ENCODE data around the gene MAPKAP1. TPM values are rescaled to one million over a fixed set of nuclear protein-coding genes. Genes with fewer than 3 reads are reported as not detected.

MAPKAP1 gene
- total RNA-seq, 1 donor from 2014 or later: 96.2 TPM

DNA sequence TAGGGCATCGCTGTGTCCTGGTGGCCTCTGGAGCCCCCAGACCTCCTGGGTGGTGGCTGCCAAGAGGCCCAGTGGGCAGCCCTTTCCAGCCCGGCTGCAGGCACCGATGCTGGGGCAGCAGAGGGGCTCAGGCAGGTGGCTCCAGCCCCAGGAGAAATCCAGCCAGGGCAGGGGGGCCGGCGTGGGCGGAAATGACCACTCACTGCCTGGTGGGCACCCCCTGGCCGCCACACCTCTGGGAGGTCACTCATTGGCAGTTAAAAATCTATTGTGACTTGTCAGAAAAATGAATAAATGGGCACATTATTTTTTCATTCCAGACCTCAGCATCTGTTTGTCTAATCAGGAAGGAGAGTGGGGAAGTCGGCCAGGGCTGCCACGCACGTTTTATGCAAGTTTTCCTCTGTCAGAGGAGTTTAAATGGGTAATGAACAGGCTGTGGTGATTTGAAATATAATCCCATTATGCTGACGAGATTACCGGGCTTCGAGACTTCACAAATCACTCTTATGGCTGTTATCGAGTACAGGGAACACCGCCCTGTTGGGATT lies 273.5 kb downstream of the MAPKAP1 start:
- peak; percentile 60 for DNase-seq (ENCODE audit: low spot score)
- intact Hi-C loops (cut with DNase I): no loop called here

DNA sequence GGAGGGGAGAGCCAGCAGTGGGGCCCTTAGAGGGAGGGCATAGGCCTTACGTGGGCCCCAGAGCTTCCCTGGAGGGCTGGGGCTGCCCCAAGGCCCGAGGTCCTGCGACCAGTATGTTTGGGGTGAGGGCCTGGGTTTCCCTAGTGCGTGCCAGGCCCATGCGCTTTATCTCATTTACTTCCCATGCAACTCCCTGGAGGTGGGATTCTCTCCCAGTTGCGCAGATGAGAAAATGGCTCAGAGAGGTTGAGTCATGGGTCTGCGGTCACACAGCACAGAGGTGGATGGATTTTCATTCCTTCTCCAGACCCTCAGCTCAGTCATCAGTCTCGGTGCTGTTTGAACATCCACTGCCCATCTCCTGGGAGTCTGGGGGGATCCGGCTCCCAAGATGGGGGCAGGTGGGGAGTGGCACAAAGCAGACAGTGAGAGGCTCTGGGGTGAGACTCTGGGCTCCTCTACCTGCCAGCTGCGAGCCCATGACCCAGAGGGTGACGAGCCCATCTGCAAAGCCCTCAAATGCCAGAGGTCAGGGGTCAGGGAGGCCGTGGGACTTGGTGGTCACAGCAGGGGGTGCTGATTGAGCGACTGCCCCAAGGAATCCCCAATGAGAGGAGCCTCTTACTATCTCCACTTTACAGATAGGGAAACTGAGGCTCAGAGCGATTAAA lies 274.2 kb downstream of the MAPKAP1 start:
- intact Hi-C loops (cut with DNase I): no loop called here
- DNase-seq (ENCODE audit: low spot score): peak; percentile 53

DNA sequence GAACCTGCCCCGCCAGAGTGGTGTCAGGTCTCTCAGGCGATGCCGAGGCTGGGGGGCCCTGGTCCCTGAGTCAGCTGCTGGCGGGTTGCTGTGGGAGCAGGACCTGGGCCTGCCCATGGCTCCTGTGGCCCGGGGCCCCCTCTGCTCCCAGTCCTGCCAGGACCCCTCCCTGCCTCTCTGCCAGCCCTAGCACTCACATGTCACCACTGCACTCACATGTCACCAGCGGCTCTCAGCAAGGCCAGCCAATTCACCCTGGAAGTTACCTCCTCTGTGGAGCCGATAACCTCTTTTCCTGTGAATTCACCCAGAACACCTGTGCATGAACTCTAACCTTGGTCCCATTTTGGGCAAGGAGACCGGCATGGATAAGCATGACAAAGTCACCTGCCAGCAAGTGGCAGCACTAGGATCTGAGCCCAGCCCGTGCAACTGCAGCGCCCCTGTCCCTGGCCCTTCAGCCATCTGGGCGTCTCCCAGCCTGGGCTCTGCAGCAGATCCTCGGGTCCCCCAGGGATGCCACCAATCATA lies 275.2 kb downstream of the MAPKAP1 start:
- DNase-seq (ENCODE audit: low spot score): peak; percentile 55
- intact Hi-C loops (cut with DNase I): no loop called here

DNA sequence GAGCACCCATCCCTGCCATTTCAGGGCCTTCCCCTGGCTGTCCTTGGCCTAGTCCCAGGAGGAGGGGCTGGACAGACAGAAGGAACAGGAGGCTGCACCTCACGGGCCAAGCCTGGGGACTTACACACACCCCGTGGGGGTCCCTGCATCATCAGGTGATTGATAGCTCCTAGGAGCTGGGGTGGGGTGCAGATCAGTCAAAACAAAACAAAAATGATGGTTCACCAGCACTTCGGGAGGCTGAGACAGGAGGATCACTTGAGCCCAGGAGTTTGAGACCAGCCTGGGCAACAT lies 276.0 kb downstream of the MAPKAP1 start:
- intact Hi-C loops (cut with DNase I): no loop called here
- DNase-seq (ENCODE audit: low spot score): no peak

DNA sequence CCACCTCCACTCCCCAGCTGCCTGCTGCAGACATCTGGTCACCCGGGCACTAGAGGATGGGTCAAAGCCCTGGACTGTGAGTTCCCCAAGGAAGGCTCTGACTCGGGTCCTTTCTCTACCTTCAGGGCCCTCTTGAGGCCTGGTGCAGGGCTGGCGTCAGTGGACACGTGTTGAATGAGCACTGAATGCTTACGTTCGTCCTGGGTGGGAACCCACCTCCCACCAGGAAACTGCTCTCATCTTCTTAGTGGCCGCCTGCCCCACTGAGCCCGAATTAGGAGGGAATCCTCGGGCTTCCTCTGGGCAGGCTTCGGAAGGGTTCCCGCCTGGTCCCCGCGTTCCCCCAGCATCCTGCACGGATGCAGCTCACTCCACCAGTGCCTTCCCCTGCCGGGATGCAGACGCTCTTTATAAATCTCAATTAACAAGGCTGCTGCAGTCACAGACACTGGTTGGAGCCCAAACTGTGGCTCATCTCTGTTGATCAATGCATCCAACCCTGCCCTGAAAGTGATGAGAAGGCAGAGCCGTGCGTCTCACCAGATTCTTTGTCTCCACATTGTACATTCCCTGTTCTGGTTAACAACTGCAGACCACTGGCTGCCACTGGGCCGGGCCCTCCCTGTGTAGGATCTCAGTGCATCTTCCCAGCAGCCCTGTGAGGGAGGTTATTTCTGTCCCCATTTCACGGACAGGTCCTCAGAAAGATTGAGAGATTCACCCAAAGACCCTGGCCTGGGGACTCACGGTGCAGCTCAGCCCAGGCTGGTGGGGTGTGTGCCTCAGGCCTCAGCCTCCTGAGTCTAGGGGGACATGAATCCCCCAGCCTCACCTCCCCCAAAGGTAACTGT lies 276.6 kb downstream of the MAPKAP1 start:
- intact Hi-C loops (cut with DNase I): no loop called here
- DNase-seq (ENCODE audit: low spot score): no peak

DNA sequence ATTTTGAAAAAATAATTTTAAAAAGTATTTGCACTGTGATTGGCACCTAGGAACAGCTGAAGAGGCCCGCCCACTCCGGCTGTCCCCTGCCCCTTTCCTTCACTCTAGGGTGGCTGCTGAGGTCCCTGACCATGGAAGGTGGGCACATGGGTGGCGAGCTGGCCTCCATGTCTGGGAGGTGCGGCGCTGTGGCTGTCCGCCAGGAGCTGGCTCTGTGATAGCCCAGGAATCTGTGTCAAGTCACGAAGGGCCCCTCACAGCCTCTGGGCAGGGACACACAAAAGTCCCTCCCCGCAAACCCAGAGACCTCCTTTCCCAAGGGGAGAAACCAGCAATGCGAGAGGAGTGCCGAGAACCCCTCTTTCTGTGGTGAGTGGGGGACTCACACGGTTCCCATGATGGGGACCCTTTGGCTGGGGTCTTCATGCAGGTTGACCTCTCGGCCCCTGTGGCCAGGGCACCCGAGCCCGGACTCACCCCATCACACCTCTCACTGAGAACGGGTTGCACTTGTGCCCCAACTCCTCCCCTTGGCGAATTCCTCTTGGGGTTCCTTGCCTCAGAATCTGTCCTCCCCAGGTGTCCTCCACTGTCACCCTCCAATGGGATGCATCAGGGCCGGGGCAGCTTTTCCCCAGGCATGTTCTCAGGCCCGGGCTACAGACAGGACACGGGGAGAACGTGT lies 277.4 kb downstream of the MAPKAP1 start:
- intact Hi-C loops (cut with DNase I): no loop called here
- no peak for DNase-seq (ENCODE audit: low spot score)

DNA sequence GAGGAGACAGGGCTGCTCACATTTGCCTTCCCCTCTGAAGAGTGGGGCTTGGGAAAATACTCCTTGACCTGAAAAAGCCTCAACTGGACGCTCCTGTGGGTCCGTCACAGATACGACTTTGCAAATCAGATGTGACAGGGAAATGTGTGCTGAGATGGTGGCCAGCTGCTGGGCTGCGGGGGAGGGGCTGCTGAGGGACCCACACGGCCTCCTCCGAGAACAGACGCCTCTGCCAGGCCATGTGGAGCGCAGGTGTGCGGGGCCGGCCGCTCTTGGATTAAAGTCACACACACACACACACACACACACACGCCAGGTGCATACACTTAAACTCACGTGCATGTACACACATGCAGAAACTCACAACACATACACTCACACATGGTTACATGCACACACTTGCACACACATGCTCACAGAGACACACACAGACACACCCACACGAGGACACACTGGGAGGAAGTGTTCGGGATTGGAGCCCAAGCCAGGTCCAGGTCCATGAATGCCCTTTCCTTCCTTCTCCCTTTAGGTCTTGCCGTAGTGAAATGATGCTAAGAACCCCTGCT lies 278.0 kb downstream of the MAPKAP1 start:
- DNase-seq (ENCODE audit: low spot score): no peak
- intact Hi-C loops (cut with DNase I): no loop called here

DNA sequence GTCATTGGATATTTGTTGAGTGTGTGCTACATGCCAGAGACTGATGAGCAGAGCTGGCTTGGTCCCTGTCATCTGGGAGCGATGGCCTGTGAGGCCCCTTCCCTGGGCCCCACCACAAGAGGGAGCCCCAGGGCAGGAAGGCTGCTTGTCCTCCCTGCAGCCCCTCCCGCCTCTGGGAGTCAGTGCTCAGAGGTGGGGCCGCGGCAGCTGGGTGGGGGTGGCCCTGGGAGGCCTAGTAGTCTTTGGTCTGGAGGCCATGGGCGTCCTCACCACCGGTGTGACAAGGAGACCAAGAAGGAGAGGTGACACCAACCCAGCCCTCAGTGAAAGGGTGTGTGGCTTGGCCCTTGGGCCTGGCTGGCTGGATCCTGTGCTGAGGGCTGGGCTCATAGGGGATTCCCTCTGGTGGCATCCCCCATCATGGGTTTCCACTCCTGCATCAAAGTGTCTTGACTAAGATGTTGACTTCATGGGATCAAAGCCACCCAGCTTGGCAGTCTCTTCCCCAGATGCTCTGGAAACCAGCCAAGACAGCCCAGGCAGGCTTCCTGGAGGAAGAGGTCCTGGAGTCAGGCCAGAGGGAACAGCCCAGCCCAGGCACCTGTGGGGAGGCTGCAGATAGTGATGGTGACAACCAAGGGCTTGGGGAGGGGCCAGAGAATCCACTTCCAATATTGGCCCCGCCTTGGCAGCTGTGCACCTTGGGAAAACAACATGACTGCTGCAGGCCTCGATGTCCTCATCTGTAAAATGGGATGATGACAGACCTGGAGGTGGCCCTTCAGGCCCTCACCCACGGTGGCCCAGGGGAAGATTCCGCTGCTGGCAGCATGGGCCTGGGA lies 278.7 kb downstream of the MAPKAP1 start:
- DNase-seq (ENCODE audit: low spot score): no peak
- intact Hi-C loops (cut with DNase I): no loop called here

DNA sequence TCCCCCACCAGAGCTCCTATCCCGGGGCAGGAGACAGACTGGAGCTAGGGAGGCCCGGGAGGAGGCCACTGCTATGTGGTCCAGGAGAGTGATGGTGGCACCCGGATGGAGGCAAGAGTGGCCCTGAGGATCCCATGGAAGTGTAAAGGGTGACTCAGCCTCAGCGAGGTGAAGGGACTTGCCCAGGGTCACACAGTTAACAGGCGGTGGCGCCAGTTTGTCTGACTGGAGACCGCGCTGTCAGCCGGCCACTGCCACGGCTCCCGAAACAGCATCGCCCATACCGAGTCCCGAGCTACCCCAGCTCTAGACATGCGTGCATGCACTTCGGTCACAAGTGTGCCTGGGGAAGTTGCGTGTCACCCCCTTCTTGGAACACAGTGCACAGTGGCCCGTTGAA lies 279.5 kb downstream of the MAPKAP1 start:
- intact Hi-C loops (cut with DNase I): no loop called here
- no peak for DNase-seq (ENCODE audit: low spot score)

DNA sequence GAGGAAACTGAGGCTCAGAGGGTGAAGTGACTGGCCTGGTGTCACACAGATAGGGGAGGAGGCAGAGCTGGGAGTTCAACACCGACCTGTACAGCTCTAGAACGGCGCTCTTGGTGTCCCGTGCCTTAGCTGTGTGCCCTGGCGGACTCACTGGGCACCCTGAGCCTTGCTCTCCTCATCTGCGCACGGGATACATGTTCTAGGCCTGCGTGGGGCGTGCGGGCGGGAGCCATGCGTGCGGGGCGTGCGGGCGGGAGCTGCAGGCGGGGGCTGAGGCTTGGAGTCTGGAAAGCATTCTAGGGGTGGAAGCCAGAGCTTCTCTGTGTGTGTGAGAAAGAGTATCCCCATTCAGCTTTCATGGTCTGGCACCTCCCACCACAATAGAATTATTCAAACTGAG lies 280.1 kb downstream of the MAPKAP1 start:
- DNase-seq (ENCODE audit: low spot score): no peak
- intact Hi-C loops (cut with DNase I): no loop called here

DNA sequence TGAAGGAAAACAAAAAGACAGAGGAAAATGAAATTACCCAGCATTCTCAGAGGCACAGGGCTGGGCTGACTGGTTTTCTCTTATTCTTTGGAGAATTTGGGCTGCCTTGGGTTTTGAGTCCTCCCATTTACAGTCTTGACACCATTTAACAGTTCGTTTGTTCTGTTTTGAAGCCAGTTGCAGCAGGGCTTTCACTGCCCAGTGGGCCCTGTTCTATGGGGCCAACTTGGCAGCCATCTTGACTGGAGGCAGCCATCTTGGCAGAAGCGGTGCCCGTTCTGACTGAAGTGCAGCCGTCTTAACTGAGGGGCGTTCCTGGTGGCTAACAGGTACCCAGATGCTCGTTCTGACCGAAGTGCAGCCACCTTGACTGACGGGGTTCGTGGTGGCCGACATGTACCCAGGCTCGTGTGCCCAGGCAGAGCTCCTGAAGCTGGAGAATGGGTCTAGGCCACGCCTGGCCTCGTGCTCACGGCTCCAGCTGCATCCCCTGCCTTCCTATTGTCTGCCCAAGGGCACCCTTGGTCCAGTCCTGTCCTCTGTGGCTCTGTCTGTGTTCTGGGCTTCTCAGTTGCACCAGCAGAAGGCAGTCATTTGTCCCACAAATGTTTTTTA lies 281.0 kb downstream of the MAPKAP1 start:
- intact Hi-C loops (cut with DNase I): no loop called here
- DNase-seq (ENCODE audit: low spot score): no peak

DNA sequence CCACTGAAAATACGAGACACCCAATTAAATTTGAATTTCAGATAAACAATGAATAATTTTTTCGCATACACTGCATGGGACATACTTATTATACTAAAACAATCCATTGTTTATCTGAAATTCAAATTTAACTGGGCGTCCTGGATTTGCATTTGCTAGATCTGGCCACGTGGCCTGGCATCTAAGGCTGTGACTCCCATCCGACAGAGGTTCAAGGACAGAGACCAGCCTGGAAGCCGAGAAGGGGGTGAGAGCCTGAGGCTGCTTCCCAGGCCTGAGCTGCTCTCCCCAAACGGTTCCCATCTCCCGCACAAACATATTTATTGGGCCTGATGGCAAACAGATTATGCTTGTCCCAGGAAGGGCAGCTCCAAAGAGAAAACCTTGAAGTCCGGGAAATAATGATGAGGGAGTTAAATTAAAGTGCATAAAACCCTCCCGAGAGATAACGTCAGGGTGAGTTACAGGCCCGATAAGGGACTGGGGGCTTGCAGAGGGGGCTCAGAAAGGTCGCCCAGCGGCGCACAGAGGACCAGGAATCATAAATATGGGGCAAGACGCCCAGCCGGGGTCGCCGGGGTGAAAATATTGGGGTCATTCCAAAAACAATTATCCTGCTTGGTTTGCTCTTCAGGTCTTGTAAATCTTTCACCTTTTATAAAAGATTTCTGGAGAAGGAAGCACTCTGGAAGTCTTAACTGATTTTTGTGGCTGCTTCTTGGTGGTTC lies 281.7 kb downstream of the MAPKAP1 start:
- DNase-seq (ENCODE audit: low spot score): no peak
- intact Hi-C loops (cut with DNase I): no loop called here

DNA sequence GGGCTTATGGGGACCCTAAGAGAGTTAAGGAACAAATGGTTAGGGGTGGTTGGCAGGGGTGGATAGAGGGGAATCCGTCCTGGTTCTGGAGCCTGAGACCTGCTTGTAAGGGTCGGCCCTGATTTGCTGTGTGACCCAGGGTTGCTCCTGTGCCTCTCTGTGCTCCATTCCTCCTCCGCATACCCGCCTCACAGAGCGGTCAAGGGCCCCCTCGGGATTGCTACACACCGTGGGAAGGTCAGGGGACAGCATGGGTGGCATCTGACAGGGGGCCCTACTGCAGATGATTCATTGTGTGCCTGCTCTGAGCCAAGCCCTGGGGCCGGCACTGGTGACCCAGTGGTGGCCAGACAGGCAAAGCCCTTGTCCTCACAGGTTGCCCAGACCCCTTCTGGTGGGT lies 283.0 kb downstream of the MAPKAP1 start:
- intact Hi-C loops (cut with DNase I): no loop called here
- no peak for DNase-seq (ENCODE audit: low spot score)

DNA sequence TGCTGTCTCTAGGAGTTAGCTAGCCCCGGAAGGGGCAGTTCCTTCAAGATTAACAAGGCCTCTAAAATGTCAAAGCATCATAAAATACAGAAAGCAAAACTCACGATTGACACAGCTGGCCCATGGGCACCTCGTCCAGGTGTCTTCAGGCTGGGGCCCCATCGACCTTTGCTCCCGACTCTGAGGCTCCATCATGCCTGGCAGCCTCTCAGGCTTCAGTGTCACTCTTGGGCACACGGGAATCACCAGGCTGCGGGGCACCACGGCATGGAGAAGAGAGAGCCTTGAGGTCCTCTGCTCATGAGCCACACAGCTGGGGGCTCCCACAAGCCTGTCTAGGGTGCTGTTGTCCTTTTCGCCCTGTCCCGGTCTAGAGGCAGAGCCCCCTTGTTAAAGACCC lies 284.2 kb downstream of the MAPKAP1 start:
- no peak for DNase-seq (ENCODE audit: low spot score)
- intact Hi-C loops (cut with DNase I): no loop called here

DNA sequence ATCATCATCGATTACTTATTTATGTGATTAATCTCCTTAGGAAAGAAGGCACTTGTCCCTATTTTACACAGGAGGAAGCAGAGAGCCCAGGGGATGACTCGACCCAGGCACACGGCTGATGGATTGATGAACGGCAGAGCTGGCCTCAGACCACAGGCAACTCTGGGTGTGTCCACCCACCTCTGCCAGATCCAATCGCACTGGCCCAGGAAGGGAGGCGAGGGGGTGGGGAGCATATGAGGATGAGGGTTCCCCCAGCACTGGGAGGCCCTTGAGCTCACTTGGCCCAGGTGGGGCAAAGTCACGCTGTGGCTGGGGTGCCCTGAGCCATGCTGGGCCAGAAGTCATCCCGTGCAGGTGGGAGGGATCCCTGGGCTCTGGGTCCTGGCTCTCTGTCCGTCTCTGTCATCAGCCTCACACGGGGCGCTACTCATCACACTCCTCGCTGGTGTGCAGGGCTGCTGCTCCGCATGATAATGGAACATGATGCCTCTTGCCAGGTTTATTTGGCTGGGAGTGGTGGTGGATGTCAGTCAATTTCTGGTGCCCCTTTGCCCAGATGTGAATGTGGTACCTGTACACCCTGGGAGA lies 285.3 kb downstream of the MAPKAP1 start:
- no peak for DNase-seq (ENCODE audit: low spot score)
- intact Hi-C loops (cut with DNase I): no loop called here

DNA sequence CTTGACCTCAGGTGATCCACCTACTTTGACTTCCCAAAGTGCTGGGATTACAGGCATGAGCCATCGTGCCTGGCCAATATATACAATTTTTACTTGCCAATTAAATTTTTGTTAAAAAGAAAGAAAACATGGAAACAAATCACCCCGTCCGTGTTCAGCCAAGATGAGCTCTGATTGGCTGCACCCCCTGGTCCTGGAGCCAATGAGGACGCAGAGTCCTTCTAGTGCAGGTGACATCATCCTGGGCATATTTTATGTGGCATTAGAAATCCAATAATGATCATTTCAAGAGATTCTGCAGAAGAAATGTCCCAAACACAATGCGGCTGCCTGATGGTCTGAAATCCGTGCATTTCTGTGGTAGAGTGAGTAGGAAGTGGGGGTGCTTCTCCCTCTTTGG lies 285.8 kb downstream of the MAPKAP1 start:
- no peak for DNase-seq (ENCODE audit: low spot score)
- intact Hi-C loops (cut with DNase I): no loop called here

DNA sequence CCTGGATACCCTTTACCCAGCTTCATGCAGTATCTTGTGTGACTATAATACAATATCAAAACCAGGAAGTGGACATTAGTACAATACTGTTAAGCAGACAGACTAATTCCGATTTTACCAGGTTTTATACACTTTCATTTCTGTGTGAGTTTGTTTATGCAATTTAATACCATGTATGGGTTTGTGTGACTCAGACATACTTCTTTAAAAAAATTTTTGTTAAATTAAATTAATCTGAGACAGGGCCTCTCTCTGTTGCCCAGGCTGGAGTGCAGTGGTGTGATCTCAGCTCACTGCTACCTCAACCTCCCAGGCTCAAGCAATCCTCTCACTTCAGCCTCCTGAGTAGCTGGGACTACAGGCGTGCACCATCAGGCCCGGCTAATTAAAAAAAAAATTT lies 288.6 kb downstream of the MAPKAP1 start:
- no peak for DNase-seq (ENCODE audit: low spot score)
- intact Hi-C loops (cut with DNase I): no loop called here

DNA sequence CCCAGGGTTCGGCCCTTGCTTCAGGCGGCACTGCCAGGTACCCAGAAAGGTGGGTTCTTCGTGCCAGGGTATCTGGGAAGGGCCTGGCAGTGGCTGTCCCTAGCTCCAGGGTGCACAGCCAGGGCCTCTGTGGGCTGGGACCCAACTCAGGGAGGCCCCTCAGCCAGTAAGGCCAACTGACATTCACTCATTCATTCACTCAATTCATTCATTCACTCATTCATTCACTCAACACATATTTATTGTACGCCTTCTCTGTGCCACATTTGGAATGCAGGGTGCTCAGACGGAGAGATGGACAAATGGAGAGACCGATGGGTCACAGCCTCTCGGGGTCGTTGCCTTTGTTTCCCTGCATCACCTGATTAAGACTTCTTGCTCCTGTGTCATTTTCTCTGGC lies 290.5 kb downstream of the MAPKAP1 start:
- DNase-seq (ENCODE audit: low spot score): no peak
- intact Hi-C loops (cut with DNase I): no loop called here
